Globus pallidus (tissue), 1 donor: ENCODE data around the gene GLYATL3.
"Not testable (repeated sequence)": the region's sequence is repeated elsewhere in the genome, so short reads cannot be mapped to it uniquely, and the experiment has no call there.

Experiments used
- DNase-seq: peaks from one replicate; pipeline ENCODE4 v3.0.0-alpha.2; 2015; ENCODE audit warnings: low spot score

GLYATL3 gene

DNA sequence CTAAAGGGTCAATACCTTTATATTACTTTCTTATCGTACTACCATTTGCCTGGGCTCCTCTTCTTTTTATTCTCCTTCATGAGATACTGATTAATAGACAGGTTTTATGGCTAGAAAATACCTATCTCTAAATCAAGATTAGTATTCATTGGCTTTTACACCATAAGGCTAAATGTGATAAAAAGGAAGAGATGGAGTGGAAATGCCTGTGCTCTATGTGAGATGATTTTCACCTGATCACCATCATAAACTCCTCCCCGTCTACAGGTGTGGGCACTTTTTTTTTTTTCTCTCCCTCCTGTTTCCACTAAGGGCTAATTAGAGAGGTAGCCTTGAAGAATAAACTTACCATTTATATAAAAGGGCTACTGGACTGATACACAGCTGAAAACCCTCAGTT, at the start of gene GLYATL3:
TSS of gene GLYATL3 (plus strand) at position 301 of the 400 bp plus-strand sequence. CDS start 12,068 bp downstream, outside the sequence.
- DNase-seq, result no peak

DNA sequence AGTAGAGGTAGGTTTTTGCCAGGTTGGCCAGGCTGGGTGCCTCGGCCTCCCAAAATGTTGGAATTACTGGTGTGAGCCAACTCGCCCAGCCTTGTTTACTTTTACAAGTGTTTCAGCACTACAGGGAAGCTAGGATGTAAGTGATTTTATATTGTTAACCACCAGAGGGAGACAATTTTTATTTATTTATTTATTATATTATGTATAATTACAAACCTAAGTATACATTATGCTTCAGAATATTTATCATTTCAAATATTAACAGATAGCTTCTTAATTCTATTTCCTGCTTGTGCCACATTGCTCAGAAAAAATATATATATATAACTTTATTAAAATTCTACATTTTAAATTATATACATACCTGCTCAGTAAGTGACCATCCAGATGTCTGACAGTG, 46.5 kb upstream of the GLYATL3 start:
- DNase-seq, result no peak

DNA sequence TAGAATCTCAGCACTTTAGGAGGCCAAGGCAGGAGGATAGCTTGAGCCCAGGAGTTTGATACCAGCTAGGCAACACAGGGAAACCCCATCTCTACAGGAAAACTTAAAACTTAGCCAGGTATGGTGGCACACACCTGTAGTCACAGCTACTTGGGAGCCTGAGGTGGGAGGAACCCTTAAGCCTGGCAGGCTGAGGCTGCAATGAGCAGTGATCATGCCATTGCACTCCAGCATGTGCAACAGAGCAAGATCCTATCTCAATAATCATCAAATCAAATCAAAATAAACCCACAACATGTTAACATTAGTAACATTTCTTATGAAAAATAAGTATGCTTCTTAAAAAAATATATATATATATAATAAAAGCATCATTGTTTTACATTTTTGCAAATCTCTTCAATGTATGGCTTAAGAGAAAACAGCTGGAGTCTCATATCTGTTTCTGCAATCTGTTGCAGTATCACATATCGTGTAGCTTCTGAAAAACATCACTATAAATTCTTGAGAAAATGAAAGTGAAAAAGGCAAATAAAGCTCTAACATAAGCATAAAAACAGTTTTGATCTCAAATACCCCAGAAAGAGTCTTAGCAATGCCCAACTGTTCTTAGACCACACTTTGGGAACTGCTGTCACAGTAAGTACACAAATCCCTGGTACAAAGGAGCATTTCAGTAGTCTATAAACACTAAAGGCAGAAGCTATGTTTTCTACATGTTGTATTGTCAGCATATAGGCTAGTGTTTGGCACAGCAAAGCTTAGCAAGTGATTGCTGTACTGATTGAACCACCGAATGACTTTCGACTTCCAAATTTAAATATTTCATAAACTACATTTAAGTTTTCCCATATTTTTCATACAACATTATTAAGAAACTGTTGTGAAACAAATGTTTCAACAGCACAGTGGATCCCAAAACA, 44.7 kb upstream of the GLYATL3 start:
- DNase-seq, result no peak

DNA sequence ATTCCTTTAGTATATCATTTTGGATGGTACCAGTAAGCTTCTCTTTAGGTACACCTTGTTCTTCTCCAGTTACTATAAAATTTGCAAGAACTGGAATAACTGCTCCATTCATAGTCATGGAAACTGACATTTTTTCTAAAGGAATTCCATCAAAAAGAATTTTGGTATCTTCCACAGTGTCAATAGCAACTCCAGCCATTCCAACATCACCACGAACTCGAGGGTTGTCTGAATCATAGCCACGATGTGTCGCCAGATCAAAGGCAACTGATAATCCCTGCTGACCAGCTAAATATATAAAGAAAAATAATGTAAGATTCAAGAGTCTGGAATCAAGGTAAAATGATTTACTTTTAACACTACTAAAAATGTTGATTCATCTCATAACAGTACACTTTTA, 42.0 kb upstream of the GLYATL3 start:
- no peak for DNase-seq

GRCh38 chr6:49462071-49462470, 37.7 kb upstream of the GLYATL3 start:
- DNase-seq, result no peak

GRCh38 chr6:49462599-49462926, 37.2 kb upstream of the GLYATL3 start:
- no peak for DNase-seq

- DNase-seq, result peak; percentile 93
These were observed 36.7 kb upstream of the GLYATL3 start, which contains the start of the genes CENPQ and MMUT for GRCh38 chr6:49462927-49463611. TSS of gene CENPQ (plus strand) at chr6:49463370. CDS start at chr6:49470177, 6,807 bp downstream. TSS of gene MMUT (minus strand) at chr6:49463253. CDS start at chr6:49459466, 3,787 bp downstream.

DNA sequence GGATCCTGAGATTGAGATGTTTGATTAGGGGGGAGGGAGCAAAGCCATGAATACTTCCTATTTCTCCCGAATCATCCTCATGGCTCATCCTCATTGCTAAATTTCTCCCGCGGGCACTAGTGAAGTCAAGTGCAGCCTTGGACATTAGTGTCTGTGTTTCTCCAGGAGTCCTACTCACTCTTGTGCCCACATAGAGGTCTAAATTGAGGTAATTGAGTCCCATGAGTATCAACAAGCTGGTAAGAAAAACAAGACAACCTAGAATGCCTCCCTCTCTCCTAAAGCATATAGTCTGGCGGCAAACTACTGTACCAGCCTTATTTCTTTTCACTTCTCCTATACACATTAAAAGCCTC, 36.1 kb upstream of the GLYATL3 start:
- DNase-seq, result no peak

GRCh38 chr6:49464691-49465090, 35.0 kb upstream of the GLYATL3 start:
- DNase-seq, result no peak

GRCh38 chr6:49468042-49468441, 31.7 kb upstream of the GLYATL3 start:
- no peak for DNase-seq

- not testable (repeated sequence) for DNase-seq
These were observed 23.2 kb upstream of the GLYATL3 start for GRCh38 chr6:49476564-49476963.

GRCh38 chr6:49479308-49479970, 20.3 kb upstream of the GLYATL3 start:
- DNase-seq, result no peak

DNA sequence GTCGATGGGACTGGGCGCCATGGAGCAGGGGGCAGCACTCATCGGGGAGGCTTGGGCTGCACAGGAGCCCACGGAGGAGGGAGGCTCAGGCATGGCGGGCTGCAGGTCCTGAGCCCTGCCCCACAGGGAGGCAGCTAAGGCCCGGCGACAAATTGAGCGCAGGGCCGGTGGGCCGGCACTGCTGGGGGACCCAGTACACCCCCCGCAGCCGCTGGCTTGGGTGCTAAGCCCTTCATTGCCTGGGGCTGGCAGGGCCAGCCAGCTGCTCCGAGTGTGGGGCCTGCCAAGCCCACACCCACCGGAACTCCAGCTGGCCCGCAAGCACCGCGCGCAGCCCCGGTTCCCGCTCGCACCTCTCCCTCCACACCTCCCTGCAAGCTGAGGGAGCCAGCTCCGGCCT, 17.9 kb upstream of the GLYATL3 start:
- not testable (repeated sequence) for DNase-seq

- DNase-seq, result not testable (repeated sequence)
These were observed 16.3 kb upstream of the GLYATL3 start for GRCh38 chr6:49483380-49483779.

DNA sequence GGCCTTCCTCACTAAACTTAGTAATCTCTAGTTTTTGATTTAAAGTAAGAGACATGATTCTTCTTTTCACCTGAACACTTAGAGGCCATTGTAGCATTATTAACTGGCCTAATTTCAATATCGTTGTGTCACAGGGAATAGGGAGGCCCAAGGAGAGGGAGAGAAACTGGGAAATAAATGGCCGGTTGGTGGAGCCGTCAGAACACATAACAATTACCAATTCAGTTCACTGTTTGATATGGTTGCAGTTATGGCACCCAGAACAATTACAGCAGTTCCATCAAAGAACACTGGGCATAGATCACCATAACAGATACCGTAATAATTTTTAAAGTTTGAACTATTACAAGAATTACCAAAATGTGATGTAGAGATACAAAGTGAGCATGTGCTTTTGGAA, 9.1 kb upstream of the GLYATL3 start:
- no peak for DNase-seq

GRCh38 chr6:49497304-49497703, 2.4 kb upstream of the GLYATL3 start:
- DNase-seq, result no peak

GRCh38 chr6:49499126-49499525, 597 bp upstream of the GLYATL3 start:
- DNase-seq, result no peak

- no peak for DNase-seq
These were observed 4.9 kb downstream of the GLYATL3 start for GRCh38 chr6:49504666-49505065.

GRCh38 chr6:49506569-49507111, 6.9 kb downstream of the GLYATL3 start:
- DNase-seq, result no peak

DNA sequence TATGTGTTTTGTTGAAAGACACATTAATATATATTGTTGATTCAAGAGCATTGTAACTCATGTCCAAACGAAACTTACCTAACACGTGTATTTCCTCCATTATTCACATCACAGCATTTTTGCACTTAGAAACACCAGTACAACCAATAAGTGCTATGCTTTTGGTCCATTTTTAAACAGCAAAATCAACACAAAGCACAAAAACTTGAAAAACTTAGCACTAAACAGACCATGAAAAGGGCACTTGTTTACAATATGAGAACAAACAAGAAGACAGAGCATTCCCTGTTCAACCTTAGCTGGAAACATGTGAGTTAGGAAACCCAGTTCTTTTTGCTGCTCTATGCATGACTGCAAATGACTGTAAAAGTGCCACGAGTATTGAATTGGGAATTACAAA, 9.6 kb downstream of the GLYATL3 start:
- no peak for DNase-seq

DNA sequence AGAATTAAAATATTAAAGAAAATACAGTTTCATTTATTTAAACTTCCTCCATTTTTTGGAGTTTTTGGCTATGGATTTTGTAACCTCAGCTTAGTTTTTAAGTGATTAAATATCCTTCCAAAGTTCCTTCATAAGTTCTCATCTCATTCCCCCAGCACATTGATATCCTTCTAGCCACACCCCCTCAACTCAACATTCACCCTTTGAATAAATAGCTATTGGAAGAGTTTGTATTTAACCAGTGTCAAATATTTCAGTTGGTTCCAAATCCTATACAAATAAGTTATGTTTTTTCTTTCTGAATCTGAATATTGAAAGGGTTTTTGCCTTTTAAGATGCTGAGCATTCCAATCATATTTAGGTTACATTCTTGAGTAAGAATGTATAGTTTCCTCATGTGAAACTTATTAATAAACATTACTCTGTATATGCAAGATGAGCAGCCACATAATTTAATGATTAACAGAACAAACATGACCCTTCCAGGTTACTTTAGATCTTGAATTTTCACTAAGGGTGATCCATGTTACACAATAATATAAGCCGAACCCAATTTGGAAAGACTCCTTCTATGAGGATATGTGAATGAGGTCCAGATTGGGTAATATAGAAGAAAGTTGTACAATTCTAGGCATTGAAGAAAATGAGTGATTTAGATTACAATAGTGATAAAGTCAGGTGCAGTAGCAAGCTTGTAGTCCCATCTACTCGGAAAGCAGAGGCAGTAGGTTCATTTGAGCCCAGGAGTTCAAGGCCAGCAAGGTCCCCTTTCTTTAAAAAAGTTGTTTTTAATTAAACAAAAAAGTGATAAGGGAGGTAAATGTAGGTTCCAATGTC, 13.6 kb downstream of the GLYATL3 start:
- DNase-seq, result no peak
